Limb (tissue), 2 donors: ENCODE data around the gene PRR16.
"Not testable (repeated sequence)": the region's sequence is repeated elsewhere in the genome, so short reads cannot be mapped to it uniquely, and the experiment has no call there.

ENCODE experiments used
- DNase-seq, 2 donors: peaks; one replicate each; pipeline ENCODE4 v3.0.0-alpha.2; 2016; ENCODE audit errors: extremely low spot score in 2 of 2

PRR16 gene

DNA sequence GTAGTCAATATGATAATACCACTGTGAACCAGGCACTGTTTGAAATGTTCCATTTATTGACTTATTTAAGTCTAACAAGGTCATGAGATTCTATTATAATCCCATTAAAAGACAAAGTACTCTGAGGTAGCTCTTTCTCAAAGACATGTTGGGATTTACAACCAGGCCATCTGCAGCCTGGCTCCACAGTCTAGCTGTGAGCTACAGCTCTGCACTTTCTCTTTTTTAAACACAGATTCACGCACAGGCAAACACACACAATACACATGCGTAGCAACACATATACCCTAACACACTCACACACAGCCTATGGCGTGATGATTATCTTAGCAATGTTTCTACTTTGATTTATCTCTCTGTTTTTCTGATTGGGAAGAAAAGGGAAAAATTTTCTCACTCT is 174.3 kb downstream of the PRR16 start:
- no peak for DNase-seq

GRCh38 chr5:120640778-120641177 is 176.7 kb downstream of the PRR16 start:
- no peak for DNase-seq

- DNase-seq, result no peak
These were observed 180.4 kb downstream of the PRR16 start for GRCh38 chr5:120644516-120644915.

GRCh38 chr5:120655828-120656435 is 191.8 kb downstream of the PRR16 start:
- peak in 1 of 2 donors; percentile 47 for DNase-seq

DNA sequence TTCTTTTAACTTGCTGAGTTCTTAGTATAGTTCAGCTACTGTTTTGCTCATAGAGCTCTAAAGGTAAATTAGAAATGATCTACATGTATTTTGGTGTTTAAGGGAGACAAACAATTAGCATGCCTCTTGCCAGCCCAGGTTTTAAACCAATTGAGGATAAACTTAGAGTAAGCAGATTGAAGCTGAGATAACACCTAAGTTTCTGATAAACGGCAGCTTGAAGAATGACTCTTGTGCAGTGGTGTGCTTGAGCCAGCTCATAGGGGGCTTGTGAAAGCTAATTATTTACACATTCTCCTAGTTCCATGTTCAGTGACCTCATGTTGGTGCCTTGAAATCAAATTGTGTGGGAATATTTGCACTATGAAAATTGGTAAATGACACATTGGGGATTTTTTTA is 193.0 kb downstream of the PRR16 start:
- no peak for DNase-seq

- DNase-seq, result no peak
These were observed 213.4 kb downstream of the PRR16 start for GRCh38 chr5:120677481-120677880.

GRCh38 chr5:120678279-120678678 is 214.2 kb downstream of the PRR16 start:
- peak in 1 of 2 donors; percentile 21 for DNase-seq

DNA sequence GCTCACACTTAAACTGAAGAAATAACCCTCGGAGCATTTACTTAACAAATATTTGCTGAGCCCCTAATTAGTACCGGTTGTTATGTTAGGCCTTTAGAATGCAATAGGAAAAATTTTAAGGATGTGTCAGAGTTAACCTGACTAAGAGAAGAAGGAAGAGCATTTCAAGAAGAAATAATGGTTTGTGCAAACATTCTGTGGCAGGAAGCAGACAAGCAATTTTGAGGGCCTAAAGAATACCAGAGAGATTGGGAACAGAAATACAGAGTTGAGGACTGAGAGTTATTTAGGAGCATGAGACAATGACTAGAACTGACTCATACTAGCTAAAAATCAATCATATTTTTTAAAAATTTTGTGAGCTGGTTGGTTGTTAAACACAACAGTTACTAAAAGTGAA is 218.8 kb downstream of the PRR16 start:
- no peak for DNase-seq

- DNase-seq, result no peak
These were observed 219.5 kb downstream of the PRR16 start for GRCh38 chr5:120683580-120683979.

DNA sequence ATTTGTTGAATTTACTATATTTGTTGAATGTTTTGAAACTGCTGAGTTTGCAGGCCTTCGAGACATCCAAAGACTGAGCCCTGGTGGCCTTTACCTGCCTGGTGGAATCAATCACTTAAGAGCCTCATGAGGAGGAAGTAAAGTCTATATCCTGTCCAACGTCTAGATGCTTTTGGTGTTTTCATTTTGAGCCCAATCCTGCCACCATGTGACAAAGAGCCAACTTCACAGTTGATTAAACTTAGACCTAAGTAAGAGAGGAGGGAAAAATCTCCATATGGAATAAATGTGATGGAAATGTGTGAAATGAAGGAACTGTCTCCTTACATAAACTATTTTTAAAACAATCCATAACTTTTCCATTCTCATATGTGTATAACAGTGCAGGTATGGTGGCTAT is 220.1 kb downstream of the PRR16 start:
- DNase-seq, result no peak

GRCh38 chr5:120684749-120685415 is 220.8 kb downstream of the PRR16 start:
- no peak for DNase-seq

DNA sequence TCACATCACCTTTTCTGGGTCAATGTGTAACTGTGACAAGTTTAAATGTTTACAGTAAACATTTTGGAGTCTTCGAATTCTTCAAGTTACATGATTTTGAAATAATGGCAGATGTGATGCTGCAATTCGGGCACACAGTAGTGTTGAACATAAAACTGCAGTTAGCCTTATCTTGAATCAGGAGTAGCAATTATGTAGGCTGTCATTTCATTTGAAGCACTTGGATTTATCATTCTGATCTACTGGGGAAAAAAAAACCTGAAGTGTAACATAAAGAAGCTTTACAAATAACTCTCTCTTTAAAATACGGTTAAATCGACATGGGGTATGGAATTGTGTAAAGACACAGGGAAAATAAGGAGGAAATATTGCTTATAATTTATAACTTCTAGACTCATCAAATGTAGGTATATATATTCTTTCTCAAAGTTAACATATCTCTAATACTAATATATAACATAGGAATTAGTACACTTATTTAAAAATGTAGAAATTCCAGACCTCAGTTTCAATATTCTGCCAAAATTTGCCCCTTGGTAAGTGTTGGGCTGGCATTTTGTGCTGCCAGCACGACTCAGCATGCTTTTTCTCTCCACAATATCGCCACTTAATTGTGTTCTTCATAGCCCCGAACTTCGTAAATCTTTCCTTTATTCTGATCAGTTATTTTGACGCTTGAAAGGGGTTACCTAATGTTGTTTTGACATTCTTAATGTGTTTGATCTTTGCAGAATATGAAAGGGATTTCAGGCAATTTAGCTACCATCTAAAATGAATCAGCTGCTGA is 226.7 kb downstream of the PRR16 start:
- no peak for DNase-seq

GRCh38 chr5:120692325-120692724 is 228.2 kb downstream of the PRR16 start:
- no peak for DNase-seq

DNA sequence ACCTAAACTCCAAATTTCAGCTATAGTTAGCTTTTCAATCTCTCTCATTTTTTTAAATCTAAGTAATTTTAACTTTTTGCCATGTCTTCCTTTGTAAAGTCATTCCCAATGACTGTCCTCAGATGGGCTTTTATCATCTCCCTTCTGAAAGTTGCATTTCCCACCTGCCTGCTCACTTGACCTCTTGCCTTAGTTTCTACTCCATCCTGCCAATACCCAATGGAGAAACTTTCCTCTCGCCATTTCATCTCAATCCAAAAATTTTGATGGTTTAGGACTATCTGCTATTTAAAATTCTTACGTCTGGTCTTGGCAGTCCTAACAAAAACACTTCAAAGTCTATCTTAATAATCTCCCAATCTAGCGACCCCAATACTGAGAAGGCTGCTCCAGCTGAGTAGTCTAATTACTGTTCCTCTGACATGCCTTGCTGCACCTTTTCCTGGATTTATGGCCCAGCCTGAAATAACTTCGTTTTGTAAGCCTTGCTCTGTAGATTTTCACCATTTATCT is 231.3 kb downstream of the PRR16 start:
- no peak for DNase-seq

- DNase-seq, result no peak
These were observed 233.0 kb downstream of the PRR16 start for GRCh38 chr5:120697147-120697546.

GRCh38 chr5:120697670-120698327 is 233.7 kb downstream of the PRR16 start:
- DNase-seq, result not testable (repeated sequence)

DNA sequence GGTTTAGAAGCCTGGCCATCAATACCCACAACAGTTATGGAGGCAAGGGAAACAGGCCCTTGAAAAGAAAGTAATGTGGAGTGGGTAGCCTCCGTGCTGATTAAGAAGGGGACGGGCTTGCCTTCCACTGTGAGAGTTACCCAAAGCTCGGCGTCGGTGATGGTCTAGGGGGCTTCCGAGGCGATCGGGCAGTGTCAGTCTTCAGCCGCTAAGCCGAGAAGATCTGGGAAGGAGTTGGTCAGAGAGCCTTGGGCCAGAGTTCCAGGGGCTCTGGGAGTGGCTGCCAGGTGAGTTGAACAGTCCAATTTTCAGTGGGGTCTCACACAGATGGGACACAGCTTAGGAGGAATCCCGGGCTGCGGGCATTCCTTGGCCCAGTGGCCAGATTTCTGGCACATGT is 236.6 kb downstream of the PRR16 start:
- not testable (repeated sequence) for DNase-seq

DNA sequence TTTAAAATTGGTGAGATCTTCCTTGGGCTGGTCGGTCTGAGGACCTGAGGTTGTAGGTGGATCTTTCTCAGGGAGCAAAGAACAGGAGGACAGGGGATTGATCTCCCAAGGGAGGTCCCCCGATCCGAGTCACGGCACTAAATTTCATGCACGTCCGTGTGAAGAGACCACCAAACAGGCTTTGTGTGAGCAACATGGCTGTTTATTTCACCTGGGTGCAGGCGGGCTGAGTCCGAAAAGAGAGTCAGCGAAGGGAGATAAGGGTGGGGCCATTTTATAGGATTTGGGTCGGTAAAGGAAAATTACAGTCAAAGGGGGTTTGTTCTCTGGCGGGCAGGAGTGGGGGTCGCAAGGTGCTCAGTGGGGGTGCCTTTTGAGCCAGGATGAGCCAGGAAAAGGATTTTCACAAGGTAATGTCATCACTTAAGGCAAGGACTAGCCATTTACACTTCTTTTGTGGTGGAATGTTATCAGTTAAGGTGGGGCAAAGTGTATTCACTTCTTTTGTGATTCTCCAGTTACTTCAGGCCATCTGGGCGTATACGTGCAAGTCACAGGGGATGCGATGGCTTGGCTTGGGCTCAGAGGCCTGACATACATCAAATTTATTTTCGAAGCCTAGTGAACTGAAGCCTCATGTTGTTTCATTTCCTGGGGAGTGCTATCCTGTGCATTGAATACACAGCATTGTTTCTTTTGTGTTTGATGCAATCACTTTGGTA is 238.9 kb downstream of the PRR16 start:
- DNase-seq, result not testable (repeated sequence)

DNA sequence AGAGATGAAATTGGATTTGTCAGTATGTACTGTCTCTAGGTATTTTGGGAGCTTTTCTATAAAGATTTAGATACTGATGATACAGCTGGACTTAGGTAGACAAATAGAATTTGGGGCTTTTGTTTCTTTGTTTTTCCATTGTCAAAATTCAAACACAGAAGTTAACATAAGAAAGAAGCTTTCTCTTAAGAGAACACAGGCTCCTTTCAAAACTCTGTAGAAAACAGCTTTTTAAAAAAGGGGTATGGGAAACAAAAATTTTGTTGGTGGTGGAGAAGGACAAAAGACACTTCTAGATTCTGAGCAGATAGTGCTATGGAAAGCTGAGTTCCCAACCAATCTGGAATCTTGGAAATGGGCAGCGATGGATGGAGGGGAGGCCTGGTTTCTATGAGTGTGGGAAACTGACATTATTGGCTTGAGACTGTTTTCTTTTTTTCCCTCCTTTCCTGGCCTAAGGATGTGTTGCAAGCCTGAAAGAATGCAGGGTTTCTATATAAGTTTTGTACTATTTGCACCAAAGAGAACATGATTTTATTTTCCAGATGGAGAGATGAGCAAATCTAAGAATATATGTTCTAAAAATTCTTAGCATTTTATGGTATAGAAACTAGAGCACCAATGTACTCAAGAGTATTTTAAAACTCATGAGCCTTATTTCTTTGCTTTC is 240.0 kb downstream of the PRR16 start:
- no peak for DNase-seq

- DNase-seq, result no peak
These were observed 242.8 kb downstream of the PRR16 start for GRCh38 chr5:120706877-120707276.

GRCh38 chr5:120717381-120717780 is 253.3 kb downstream of the PRR16 start:
- no peak for DNase-seq
